ENCODE results near the gene GMFB. TPM values are rescaled to one million over a fixed set of nuclear protein-coding genes. Genes with fewer than 3 reads are reported as not detected.

GMFB gene
- total RNA-seq, 1 donor from 2014 or later, result 66.0 TPM

DNA sequence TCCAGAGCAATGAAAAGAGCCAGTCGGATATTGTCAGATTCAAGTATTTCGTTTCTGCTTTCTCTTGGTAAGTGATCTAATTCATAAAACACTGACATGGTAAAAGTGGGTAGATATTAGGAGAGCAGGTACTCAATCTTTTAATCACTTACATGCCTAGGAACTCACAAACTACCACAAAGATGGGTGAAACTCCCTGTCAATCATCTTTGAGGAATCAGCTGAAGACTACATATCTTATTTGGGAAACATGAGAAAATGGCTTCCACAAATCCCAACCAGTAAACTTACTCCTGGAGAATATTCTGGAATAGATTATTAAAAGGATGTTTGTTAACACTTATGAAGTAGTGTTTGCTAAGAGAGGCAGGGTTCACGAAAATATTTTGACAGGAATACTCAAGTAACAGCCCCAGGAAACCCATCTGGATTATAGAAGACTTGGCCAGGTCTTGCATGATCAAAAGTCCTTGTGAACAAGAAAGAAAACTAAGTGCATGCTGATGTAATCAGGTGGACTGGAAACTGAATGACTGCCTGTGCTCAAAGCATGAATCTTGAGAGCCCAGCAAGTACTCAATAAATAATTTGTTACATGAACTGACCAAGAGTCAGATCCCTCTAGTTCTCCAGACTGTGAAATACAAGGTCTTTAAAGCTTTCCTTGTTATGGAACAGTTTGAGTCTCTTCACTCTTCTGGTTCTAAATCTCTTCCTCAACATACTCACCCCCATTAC lies 63.1 kb downstream of the GMFB start:
- no peak for DNase-seq (ENCODE audit: low spot score)

GRCh38 chr14:54425068-54425467 lies 63.7 kb downstream of the GMFB start:
- no peak for DNase-seq (ENCODE audit: low spot score)

Other genes with a start within 250 kb of the GMFB start
- 8.7 TPM for gene CDKN3, start 92.0 kb downstream of the GMFB start, total RNA-seq (ENCODE audit: insufficient read depth, low replicate concordance)
- gene CNIH1, start 47.6 kb downstream of the GMFB start, total RNA-seq (ENCODE audit: insufficient read depth, low replicate concordance), result 112 TPM
- gene CGRRF1, start 20.9 kb upstream of the GMFB start, total RNA-seq (ENCODE audit: insufficient read depth, low replicate concordance), result 23.4 TPM
- 138 TPM for gene SAMD4A, start 78.1 kb upstream of the GMFB start, total RNA-seq (ENCODE audit: insufficient read depth, low replicate concordance)

All from umbilical cord (tissue), 2 donors.